ENCODE results near the gene DAPP1. TPM values are rescaled to one million over a fixed set of nuclear protein-coding genes. Genes with fewer than 3 reads are reported as not detected.

Gene DAPP1
- total and polyA plus RNA-seq, 2 experiments from 2014 or later = not detected

DNA sequence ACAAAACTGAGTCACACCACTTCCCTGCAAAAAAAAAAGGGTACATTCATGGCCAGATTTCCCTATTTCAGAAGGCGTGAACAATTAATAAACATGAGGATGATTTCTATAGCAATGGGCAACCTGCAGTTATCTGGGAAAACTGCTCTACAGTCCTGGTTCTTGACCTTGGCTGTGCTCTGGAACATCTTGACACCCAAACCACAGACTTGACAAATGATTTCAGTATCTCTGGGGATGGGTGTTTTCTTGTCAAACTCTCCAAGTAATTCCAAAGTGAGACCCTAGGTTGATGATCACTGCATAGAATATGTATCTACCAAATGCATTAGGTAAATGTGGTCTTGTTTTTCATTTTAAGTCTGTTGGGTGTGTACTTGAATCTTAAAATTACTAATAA, 2.0 kb downstream of the DAPP1 start:
- Histone ChIP-seq H3K79me2 (replicated peaks; ENCODE audit: insufficient read depth) (no peaks in the 10 kb centered on the region), H2AFZ (no peak overlapping the region), H4K20me1 (replicated peaks; ENCODE audit: insufficient read depth) (no peaks in the 10 kb centered on the region), H3K4me3 (no peak overlapping the region), H3K27ac (ENCODE audit: low read depth) (no peak overlapping the region), H3K4me1 (ENCODE audit: insufficient read depth) (no peaks in the 10 kb centered on the region), H3K27me3 (ENCODE audit: insufficient read depth) (no peaks in the 10 kb centered on the region), H3F3A (replicated peaks; ENCODE audit: low read depth) (no peaks in the 10 kb centered on the region), H3K9me2 (ENCODE audit: insufficient read depth) (0 out of 2 replicates have a peak, but pooled peaks cover 3% of the 10 kb centered on the region), H3K36me3 (ENCODE audit: insufficient read depth) (no peaks in the 10 kb centered on the region), H3K4me2 (no peak overlapping the region)
- Mint-ChIP-seq H3K9me3 (no peaks in the 10 kb centered on the region), H3K4me1 (peaks cover 10% of the 10 kb centered on the region), H3K27me3 (ENCODE audit: insufficient read depth, low read depth, poor library complexity) (no peaks in the 10 kb centered on the region), H3K4me3 (no peak overlapping the region), H3K36me3 (ENCODE audit: low read depth) (no peaks in the 10 kb centered on the region), H3K27ac (no peak overlapping the region)
- ATAC-seq (no peak), DNase-seq (ENCODE audit: low spot score) (no peak)
- TF ChIP-seq JUNB (IDR thresholded peaks at IDR 0.05; ENCODE audit: unreplicated experiment) = no peak
- no peak for TF ChIP-seq EZH2 (IDR thresholded peaks at IDR 0.05; ENCODE audit: low read depth, unreplicated experiment)
- TF ChIP-seq CREB1 (CRISPR knock-in tag; IDR thresholded peaks at IDR 0.05; ENCODE audit: low read depth) = no peak
- no peak for TF ChIP-seq POLR2AphosphoS5 (IDR thresholded peaks at IDR 0.05; ENCODE audit: low read depth)
- TF ChIP-seq, protein P1, sequence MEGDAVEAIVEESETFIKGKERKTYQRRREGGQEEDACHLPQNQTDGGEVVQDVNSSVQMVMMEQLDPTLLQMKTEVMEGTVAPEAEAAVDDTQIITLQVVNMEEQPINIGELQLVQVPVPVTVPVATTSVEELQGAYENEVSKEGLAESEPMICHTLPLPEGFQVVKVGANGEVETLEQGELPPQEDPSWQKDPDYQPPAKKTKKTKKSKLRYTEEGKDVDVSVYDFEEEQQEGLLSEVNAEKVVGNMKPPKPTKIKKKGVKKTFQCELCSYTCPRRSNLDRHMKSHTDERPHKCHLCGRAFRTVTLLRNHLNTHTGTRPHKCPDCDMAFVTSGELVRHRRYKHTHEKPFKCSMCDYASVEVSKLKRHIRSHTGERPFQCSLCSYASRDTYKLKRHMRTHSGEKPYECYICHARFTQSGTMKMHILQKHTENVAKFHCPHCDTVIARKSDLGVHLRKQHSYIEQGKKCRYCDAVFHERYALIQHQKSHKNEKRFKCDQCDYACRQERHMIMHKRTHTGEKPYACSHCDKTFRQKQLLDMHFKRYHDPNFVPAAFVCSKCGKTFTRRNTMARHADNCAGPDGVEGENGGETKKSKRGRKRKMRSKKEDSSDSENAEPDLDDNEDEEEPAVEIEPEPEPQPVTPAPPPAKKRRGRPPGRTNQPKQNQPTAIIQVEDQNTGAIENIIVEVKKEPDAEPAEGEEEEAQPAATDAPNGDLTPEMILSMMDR (conservative IDR thresholded peaks at IDR 0.05; ENCODE audit: low read depth in 2 of 2) = no peak
- TF ChIP-seq, protein P2, sequence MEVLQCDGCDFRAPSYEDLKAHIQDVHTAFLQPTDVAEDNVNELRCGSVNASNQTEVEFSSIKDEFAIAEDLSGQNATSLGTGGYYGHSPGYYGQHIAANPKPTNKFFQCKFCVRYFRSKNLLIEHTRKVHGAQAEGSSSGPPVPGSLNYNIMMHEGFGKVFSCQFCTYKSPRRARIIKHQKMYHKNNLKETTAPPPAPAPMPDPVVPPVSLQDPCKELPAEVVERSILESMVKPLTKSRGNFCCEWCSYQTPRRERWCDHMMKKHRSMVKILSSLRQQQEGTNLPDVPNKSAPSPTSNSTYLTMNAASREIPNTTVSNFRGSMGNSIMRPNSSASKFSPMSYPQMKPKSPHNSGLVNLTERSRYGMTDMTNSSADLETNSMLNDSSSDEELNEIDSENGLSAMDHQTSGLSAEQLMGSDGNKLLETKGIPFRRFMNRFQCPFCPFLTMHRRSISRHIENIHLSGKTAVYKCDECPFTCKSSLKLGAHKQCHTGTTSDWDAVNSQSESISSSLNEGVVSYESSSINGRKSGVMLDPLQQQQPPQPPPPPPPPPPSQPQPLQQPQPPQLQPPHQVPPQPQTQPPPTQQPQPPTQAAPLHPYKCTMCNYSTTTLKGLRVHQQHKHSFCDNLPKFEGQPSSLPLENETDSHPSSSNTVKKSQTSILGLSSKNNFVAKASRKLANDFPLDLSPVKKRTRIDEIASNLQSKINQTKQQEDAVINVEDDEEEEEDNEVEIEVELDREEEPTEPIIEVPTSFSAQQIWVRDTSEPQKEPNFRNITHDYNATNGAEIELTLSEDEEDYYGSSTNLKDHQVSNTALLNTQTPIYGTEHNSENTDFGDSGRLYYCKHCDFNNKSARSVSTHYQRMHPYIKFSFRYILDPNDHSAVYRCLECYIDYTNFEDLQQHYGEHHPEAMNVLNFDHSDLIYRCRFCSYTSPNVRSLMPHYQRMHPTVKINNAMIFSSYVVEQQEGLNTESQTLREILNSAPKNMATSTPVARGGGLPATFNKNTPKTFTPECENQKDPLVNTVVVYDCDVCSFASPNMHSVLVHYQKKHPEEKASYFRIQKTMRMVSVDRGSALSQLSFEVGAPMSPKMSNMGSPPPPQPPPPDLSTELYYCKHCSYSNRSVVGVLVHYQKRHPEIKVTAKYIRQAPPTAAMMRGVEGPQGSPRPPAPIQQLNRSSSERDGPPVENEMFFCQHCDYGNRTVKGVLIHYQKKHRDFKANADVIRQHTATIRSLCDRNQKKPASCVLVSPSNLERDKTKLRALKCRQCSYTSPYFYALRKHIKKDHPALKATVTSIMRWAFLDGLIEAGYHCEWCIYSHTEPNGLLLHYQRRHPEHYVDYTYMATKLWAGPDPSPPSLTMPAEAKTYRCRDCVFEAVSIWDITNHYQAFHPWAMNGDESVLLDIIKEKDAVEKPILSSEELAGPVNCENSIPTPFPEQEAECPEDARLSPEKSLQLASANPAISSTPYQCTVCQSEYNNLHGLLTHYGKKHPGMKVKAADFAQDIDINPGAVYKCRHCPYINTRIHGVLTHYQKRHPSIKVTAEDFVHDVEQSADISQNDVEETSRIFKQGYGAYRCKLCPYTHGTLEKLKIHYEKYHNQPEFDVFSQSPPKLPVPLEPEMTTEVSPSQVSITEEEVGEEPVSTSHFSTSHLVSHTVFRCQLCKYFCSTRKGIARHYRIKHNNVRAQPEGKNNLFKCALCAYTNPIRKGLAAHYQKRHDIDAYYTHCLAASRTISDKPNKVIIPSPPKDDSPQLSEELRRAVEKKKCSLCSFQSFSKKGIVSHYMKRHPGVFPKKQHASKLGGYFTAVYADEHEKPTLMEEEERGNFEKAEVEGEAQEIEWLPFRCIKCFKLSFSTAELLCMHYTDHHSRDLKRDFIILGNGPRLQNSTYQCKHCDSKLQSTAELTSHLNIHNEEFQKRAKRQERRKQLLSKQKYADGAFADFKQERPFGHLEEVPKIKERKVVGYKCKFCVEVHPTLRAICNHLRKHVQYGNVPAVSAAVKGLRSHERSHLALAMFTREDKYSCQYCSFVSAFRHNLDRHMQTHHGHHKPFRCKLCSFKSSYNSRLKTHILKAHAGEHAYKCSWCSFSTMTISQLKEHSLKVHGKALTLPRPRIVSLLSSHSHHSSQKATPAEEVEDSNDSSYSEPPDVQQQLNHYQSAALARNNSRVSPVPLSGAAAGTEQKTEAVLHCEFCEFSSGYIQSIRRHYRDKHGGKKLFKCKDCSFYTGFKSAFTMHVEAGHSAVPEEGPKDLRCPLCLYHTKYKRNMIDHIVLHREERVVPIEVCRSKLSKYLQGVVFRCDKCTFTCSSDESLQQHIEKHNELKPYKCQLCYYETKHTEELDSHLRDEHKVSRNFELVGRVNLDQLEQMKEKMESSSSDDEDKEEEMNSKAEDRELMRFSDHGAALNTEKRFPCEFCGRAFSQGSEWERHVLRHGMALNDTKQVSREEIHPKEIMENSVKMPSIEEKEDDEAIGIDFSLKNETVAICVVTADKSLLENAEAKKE (CRISPR knock-in tag; IDR thresholded peaks at IDR 0.05) = no peak
- no peak for TF ChIP-seq ZNF114 (CRISPR knock-in tag; IDR thresholded peaks at IDR 0.05)
- no peak for TF ChIP-seq EZH2phosphoT487 (IDR thresholded peaks at IDR 0.05; ENCODE audit: unreplicated experiment)
- no peak for TF ChIP-seq NANOG (IDR thresholded peaks at IDR 0.05; ENCODE audit: borderline replicate concordance)
- TF ChIP-seq, protein P3, sequence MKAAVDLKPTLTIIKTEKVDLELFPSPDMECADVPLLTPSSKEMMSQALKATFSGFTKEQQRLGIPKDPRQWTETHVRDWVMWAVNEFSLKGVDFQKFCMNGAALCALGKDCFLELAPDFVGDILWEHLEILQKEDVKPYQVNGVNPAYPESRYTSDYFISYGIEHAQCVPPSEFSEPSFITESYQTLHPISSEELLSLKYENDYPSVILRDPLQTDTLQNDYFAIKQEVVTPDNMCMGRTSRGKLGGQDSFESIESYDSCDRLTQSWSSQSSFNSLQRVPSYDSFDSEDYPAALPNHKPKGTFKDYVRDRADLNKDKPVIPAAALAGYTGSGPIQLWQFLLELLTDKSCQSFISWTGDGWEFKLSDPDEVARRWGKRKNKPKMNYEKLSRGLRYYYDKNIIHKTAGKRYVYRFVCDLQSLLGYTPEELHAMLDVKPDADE (IDR thresholded peaks at IDR 0.05) = no peak
- TF ChIP-seq ZNF331 (CRISPR knock-in tag; IDR thresholded peaks at IDR 0.05; ENCODE audit: low read depth) = no peak
- TF ChIP-seq, protein P4, sequence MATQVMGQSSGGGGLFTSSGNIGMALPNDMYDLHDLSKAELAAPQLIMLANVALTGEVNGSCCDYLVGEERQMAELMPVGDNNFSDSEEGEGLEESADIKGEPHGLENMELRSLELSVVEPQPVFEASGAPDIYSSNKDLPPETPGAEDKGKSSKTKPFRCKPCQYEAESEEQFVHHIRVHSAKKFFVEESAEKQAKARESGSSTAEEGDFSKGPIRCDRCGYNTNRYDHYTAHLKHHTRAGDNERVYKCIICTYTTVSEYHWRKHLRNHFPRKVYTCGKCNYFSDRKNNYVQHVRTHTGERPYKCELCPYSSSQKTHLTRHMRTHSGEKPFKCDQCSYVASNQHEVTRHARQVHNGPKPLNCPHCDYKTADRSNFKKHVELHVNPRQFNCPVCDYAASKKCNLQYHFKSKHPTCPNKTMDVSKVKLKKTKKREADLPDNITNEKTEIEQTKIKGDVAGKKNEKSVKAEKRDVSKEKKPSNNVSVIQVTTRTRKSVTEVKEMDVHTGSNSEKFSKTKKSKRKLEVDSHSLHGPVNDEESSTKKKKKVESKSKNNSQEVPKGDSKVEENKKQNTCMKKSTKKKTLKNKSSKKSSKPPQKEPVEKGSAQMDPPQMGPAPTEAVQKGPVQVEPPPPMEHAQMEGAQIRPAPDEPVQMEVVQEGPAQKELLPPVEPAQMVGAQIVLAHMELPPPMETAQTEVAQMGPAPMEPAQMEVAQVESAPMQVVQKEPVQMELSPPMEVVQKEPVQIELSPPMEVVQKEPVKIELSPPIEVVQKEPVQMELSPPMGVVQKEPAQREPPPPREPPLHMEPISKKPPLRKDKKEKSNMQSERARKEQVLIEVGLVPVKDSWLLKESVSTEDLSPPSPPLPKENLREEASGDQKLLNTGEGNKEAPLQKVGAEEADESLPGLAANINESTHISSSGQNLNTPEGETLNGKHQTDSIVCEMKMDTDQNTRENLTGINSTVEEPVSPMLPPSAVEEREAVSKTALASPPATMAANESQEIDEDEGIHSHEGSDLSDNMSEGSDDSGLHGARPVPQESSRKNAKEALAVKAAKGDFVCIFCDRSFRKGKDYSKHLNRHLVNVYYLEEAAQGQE (IDR thresholded peaks at IDR 0.05; ENCODE audit: unreplicated experiment) = no peak
- TF ChIP-seq STAT1 (IDR thresholded peaks at IDR 0.05; ENCODE audit: unreplicated experiment) = no peak

Measured in GM23338 (cell line).